ENCODE data around the gene ZC3H13.

ZC3H13 gene

GRCh38 chr13:45909673-45910072 lies 142.9 kb downstream of the ZC3H13 start:
- Histone ChIP-seq H3K9me3 (replicated peaks; ENCODE audit: insufficient read depth, low read length) (no peaks in the 10 kb centered on the region), H3K9me2 (replicated peaks; ENCODE audit: insufficient read depth, low read length) (no peaks in the 10 kb centered on the region), H2AFZ (ENCODE audit: low read length) (no peak overlapping the region), H3K27me3 (replicated peaks; ENCODE audit: insufficient read depth, low read length) (no peaks in the 10 kb centered on the region), H3K4me1 (ENCODE audit: low read length) (no peaks in the 10 kb centered on the region), H3K79me2 (ENCODE audit: low read length) (no peaks in the 10 kb centered on the region), H3F3A (ENCODE audit: insufficient read depth, low read length) (no peaks in the 10 kb centered on the region), H3K9ac (ENCODE audit: low read length) (no peak overlapping the region), H3K4me2 (ENCODE audit: low read depth, low read length) (no peak overlapping the region), H3K4me3 (ENCODE audit: low read length) (no peak overlapping the region), H3K36me3 (replicated peaks; ENCODE audit: insufficient read depth, low read length) (no peaks in the 10 kb centered on the region), H3K27ac (ENCODE audit: low read length) (no peak overlapping the region), H4K20me1 (ENCODE audit: insufficient read depth, low read length) (no peaks in the 10 kb centered on the region)
- TF ChIP-seq, protein P1, sequence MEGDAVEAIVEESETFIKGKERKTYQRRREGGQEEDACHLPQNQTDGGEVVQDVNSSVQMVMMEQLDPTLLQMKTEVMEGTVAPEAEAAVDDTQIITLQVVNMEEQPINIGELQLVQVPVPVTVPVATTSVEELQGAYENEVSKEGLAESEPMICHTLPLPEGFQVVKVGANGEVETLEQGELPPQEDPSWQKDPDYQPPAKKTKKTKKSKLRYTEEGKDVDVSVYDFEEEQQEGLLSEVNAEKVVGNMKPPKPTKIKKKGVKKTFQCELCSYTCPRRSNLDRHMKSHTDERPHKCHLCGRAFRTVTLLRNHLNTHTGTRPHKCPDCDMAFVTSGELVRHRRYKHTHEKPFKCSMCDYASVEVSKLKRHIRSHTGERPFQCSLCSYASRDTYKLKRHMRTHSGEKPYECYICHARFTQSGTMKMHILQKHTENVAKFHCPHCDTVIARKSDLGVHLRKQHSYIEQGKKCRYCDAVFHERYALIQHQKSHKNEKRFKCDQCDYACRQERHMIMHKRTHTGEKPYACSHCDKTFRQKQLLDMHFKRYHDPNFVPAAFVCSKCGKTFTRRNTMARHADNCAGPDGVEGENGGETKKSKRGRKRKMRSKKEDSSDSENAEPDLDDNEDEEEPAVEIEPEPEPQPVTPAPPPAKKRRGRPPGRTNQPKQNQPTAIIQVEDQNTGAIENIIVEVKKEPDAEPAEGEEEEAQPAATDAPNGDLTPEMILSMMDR (IDR thresholded peaks at IDR 0.05; ENCODE audit: low read length), result no peak
- TF ChIP-seq EZH2 (optimal IDR thresholded peaks at IDR 0.05; ENCODE audit: low read depth, low read length) (no peak), EZH2phosphoT487 (IDR thresholded peaks at IDR 0.05; ENCODE audit: low read length) (no peak)
- no peak for DNase-seq

- DNase-seq, result no peak
- no peaks in the 10 kb centered on the region for H3K27me3 ChIP-seq (replicated peaks; ENCODE audit: insufficient read depth, low read length)
- no peaks in the 10 kb centered on the region for H4K20me1 ChIP-seq (ENCODE audit: insufficient read depth, low read length)
- H3K9me3 ChIP-seq (replicated peaks; ENCODE audit: insufficient read depth, low read length), result no peaks in the 10 kb centered on the region
- no peak overlapping the region for H2AFZ ChIP-seq (ENCODE audit: low read length)
- H3K79me2 ChIP-seq (ENCODE audit: low read length), result no peaks in the 10 kb centered on the region
- H3K27ac ChIP-seq (ENCODE audit: low read length), result no peak overlapping the region
- no peak overlapping the region for H3K4me2 ChIP-seq (ENCODE audit: low read depth, low read length)
- no peaks in the 10 kb centered on the region for H3K36me3 ChIP-seq (replicated peaks; ENCODE audit: insufficient read depth, low read length)
- no peaks in the 10 kb centered on the region for H3F3A ChIP-seq (ENCODE audit: insufficient read depth, low read length)
- H3K9me2 ChIP-seq (replicated peaks; ENCODE audit: insufficient read depth, low read length), result no peaks in the 10 kb centered on the region
- TF ChIP-seq, protein P1 (IDR thresholded peaks at IDR 0.05; ENCODE audit: low read length), result no peak
- no peak for TF ChIP-seq EZH2 (optimal IDR thresholded peaks at IDR 0.05; ENCODE audit: low read depth, low read length)
- no peak for TF ChIP-seq EZH2phosphoT487 (IDR thresholded peaks at IDR 0.05; ENCODE audit: low read length)
- H3K4me1 ChIP-seq (ENCODE audit: low read length), result no peaks in the 10 kb centered on the region
- H3K9ac ChIP-seq (ENCODE audit: low read length), result no peak overlapping the region
- no peak overlapping the region for H3K4me3 ChIP-seq (ENCODE audit: low read length)
These were observed 143.5 kb downstream of the ZC3H13 start for GRCh38 chr13:45909089-45909488.

DNA sequence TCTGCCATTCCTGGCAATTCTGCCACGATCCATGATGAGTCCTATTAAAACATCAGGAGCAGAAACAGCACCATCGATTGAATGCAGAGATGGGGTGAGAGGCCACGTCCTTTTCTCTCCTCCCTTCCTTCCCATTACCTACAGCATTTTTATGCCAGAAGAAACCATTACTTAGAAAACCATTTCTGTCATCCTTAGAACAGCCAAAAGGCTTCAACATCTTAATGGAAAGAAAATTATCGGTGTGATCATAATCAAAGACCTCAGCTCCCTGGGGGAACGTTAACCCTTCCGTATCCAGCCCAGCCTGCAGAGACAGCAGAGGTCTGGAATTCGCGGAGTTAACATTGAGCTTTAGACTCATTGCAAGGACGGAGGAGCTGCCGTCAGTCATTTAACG lies 145.0 kb downstream of the ZC3H13 start:
- no peaks in the 10 kb centered on the region for H3K36me3 ChIP-seq (replicated peaks; ENCODE audit: insufficient read depth, low read length)
- H3K4me3 ChIP-seq (ENCODE audit: low read length), result no peak overlapping the region
- H3F3A ChIP-seq (ENCODE audit: insufficient read depth, low read length), result no peaks in the 10 kb centered on the region
- H3K79me2 ChIP-seq (ENCODE audit: low read length), result no peaks in the 10 kb centered on the region
- DNase-seq, result no peak
- no peaks in the 10 kb centered on the region for H3K9me3 ChIP-seq (replicated peaks; ENCODE audit: insufficient read depth, low read length)
- H3K27me3 ChIP-seq (replicated peaks; ENCODE audit: insufficient read depth, low read length), result no peaks in the 10 kb centered on the region
- H3K9me2 ChIP-seq (replicated peaks; ENCODE audit: insufficient read depth, low read length), result no peaks in the 10 kb centered on the region
- no peak overlapping the region for H3K27ac ChIP-seq (ENCODE audit: low read length)
- H3K4me2 ChIP-seq (ENCODE audit: low read depth, low read length), result no peak overlapping the region
- TF ChIP-seq, protein P1 (IDR thresholded peaks at IDR 0.05; ENCODE audit: low read length), result no peak
- TF ChIP-seq EZH2 (optimal IDR thresholded peaks at IDR 0.05; ENCODE audit: low read depth, low read length) (no peak), EZH2phosphoT487 (IDR thresholded peaks at IDR 0.05; ENCODE audit: low read length) (no peak)
- H4K20me1 ChIP-seq (ENCODE audit: insufficient read depth, low read length), result no peaks in the 10 kb centered on the region
- no peak overlapping the region for H2AFZ ChIP-seq (ENCODE audit: low read length)
- H3K4me1 ChIP-seq (ENCODE audit: low read length), result no peaks in the 10 kb centered on the region
- H3K9ac ChIP-seq (ENCODE audit: low read length), result no peak overlapping the region
